ENCODE measurements around the gene FXYD6.

The FXYD6 gene

GRCh38 chr11:117831661-117832415, 44.6 kb downstream of the FXYD6 start:
- DNase-seq (ENCODE audit: low read depth in 2 of 2, low spot score in 1 of 2): no peak

- DNase-seq (ENCODE audit: low read depth in 2 of 2, low spot score in 1 of 2): no peak
Observed at GRCh38 chr11:117830674-117831351, 45.6 kb downstream of the FXYD6 start.

- no peak for DNase-seq (ENCODE audit: low read depth in 2 of 2, low spot score in 1 of 2)
Observed at GRCh38 chr11:117830072-117830471, 46.4 kb downstream of the FXYD6 start.

GRCh38 chr11:117829369-117829725, 47.1 kb downstream of the FXYD6 start:
- no peak for DNase-seq (ENCODE audit: low read depth in 2 of 2, low spot score in 1 of 2)

- peak; percentile 90 to 93 for DNase-seq (ENCODE audit: low read depth in 2 of 2, low spot score in 1 of 2)
Observed at GRCh38 chr11:117828611-117829368, 47.7 kb downstream of the FXYD6 start.

GRCh38 chr11:117827521-117828511, 48.6 kb downstream of the FXYD6 start:
- DNase-seq (ENCODE audit: low read depth in 2 of 2, low spot score in 1 of 2): no peak

GRCh38 chr11:117826832-117827231, 49.6 kb downstream of the FXYD6 start:
- DNase-seq (ENCODE audit: low read depth in 2 of 2, low spot score in 1 of 2): no peak

GRCh38 chr11:117826190-117826570, 50.3 kb downstream of the FXYD6 start:
- no peak for DNase-seq (ENCODE audit: low read depth in 2 of 2, low spot score in 1 of 2)

GRCh38 chr11:117825538-117826189, 50.8 kb downstream of the FXYD6 start:
- no peak for DNase-seq (ENCODE audit: low read depth in 2 of 2, low spot score in 1 of 2)

- DNase-seq (ENCODE audit: low read depth in 2 of 2, low spot score in 1 of 2): no peak
Observed at GRCh38 chr11:117824571-117825537, 51.6 kb downstream of the FXYD6 start, which contains the start of gene FXYD2. Gene FXYD2, minus strand, starts transcription at chr11:117824744. Its CDS starts 66 bp downstream, at chr11:117824678.

- no peak for DNase-seq (ENCODE audit: low read depth in 2 of 2, low spot score in 1 of 2)
Observed at GRCh38 chr11:117823946-117824420, 52.5 kb downstream of the FXYD6 start.

- no peak for DNase-seq (ENCODE audit: low read depth in 2 of 2, low spot score in 1 of 2)
Observed at GRCh38 chr11:117823294-117823945, 53.0 kb downstream of the FXYD6 start.

GRCh38 chr11:117822074-117823033, 54.1 kb downstream of the FXYD6 start:
- no peak for DNase-seq (ENCODE audit: low read depth in 2 of 2, low spot score in 1 of 2)

GRCh38 chr11:117821431-117821830, 55.0 kb downstream of the FXYD6 start:
- no peak for DNase-seq (ENCODE audit: low read depth in 2 of 2, low spot score in 1 of 2)

- no peak for DNase-seq (ENCODE audit: low read depth in 2 of 2, low spot score in 1 of 2)
Observed at GRCh38 chr11:117820516-117820915, 55.9 kb downstream of the FXYD6 start.

GRCh38 chr11:117820071-117820470, 56.4 kb downstream of the FXYD6 start:
- DNase-seq (ENCODE audit: low read depth in 2 of 2, low spot score in 1 of 2): no peak
